ENCODE measurements around the gene STK11. TPM values are rescaled to one million over a fixed set of nuclear protein-coding genes. Genes with fewer than 3 reads are reported as not detected.
A peak's percentile ranks its signal among the peaks of the same experiment; 100 is the strongest.

The STK11 gene
- total RNA-seq, 1 donor from 2014 or later: 104 TPM

- no peaks in the 10 kb centered on the region for H3K9me3 ChIP-seq
- DNase-seq (ENCODE audit: low spot score in 2 of 2): no peak
- peak overlapping the region; percentile 80 to 92 for H3K27ac ChIP-seq
- intact Hi-C loops (cut with DNase I): loop anchor here (1.0 to 2.0 kb wide), 2 partner anchors 33 to 66 kb away; partner anchors contain the start of gene STK11
- H3K4me3 ChIP-seq: peak overlapping the region; percentile 47 to 62
- TF ChIP-seq, protein P1, sequence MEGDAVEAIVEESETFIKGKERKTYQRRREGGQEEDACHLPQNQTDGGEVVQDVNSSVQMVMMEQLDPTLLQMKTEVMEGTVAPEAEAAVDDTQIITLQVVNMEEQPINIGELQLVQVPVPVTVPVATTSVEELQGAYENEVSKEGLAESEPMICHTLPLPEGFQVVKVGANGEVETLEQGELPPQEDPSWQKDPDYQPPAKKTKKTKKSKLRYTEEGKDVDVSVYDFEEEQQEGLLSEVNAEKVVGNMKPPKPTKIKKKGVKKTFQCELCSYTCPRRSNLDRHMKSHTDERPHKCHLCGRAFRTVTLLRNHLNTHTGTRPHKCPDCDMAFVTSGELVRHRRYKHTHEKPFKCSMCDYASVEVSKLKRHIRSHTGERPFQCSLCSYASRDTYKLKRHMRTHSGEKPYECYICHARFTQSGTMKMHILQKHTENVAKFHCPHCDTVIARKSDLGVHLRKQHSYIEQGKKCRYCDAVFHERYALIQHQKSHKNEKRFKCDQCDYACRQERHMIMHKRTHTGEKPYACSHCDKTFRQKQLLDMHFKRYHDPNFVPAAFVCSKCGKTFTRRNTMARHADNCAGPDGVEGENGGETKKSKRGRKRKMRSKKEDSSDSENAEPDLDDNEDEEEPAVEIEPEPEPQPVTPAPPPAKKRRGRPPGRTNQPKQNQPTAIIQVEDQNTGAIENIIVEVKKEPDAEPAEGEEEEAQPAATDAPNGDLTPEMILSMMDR (IDR thresholded peaks at IDR 0.05): no peak
- H3K36me3 ChIP-seq: no peaks in the 10 kb centered on the region
- no peaks in the 10 kb centered on the region for H3K27me3 ChIP-seq
- peaks cover 19 to 32% of the 10 kb centered on the region in 2 donors for H3K4me1 ChIP-seq
Observed at GRCh38 chr19:1238369-1239303, 33.1 kb downstream of the STK11 start.

DNA sequence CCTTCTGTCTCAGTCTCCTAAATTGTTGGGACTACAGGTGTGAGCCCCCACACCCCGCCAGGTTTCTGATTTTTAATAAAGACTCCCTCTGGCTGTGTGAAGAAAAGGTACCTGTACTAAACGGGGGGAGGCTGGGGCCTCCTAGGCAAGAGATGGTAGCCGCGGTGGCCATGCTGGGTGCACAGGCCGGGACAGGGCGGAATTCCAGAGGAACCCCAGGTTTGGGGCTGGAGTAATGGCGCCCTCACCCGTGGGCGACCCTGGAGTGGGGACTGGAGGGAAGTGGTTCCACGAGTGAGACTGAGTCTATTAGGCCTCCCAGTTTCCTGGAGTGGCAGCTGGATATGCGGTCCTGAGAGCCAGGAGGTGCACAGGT, 33.8 kb downstream of the STK11 start:
- intact Hi-C loops (cut with DNase I): loop anchor here (2.0 kb wide), 1 partner anchor 67 kb away; no protein-coding TSS in a partner anchor
- TF ChIP-seq, protein P1 (IDR thresholded peaks at IDR 0.05): no peak
- Histone ChIP-seq H3K4me1 (peaks cover 24 to 39% of the 10 kb centered on the region in 2 donors), H3K36me3 (no peaks in the 10 kb centered on the region), H3K27ac (peak overlapping the region; percentile 80 to 92), H3K4me3 (no peak overlapping the region), H3K9me3 (no peaks in the 10 kb centered on the region), H3K27me3 (no peaks in the 10 kb centered on the region)
- no peak for DNase-seq (ENCODE audit: low spot score in 2 of 2)

- H3K9me3 ChIP-seq: no peaks in the 10 kb centered on the region
- DNase-seq (ENCODE audit: low spot score in 2 of 2): peak in 1 of 2 donors; percentile 94
- intact Hi-C loops (cut with DNase I): loop anchor here (1.0 to 10.0 kb wide), 6 partner anchors 19 to 315 kb away; partner anchors contain the start of genes ARID3A, CNN2 and GPX4
- H3K4me1 ChIP-seq: peaks cover 30 to 45% of the 10 kb centered on the region in 2 donors
- H3K4me3 ChIP-seq: peak overlapping the region; percentile 32 to 72
- peak overlapping the region; percentile 85 to 92 for H3K27ac ChIP-seq
- no peaks in the 10 kb centered on the region for H3K27me3 ChIP-seq
- TF ChIP-seq, protein P1 (IDR thresholded peaks at IDR 0.05): peak; percentile 71 to 100 (median 85)
- no peaks in the 10 kb centered on the region for H3K36me3 ChIP-seq
Observed at GRCh38 chr19:1239796-1240737, 34.5 kb downstream of the STK11 start.

GRCh38 chr19:1240925-1241324, 35.3 kb downstream of the STK11 start:
- Histone ChIP-seq H3K27ac (peak overlapping the region; percentile 85 to 92), H3K4me1 (peaks cover 37 to 54% of the 10 kb centered on the region in 2 donors), H3K4me3 (peak overlapping the region; percentile 72 to 93), H3K27me3 (no peaks in the 10 kb centered on the region), H3K36me3 (no peaks in the 10 kb centered on the region), H3K9me3 (no peaks in the 10 kb centered on the region)
- DNase-seq (ENCODE audit: low spot score in 2 of 2): no peak
- TF ChIP-seq, protein P1 (IDR thresholded peaks at IDR 0.05): no peak
- intact Hi-C loops (cut with DNase I): loop anchor here (1.0 to 10.0 kb wide), 5 partner anchors 20 to 316 kb away; partner anchors contain the start of genes ARID3A, CNN2 and GPX4

Measured in ascending aorta (tissue), 2 donors.